NCI-H524 treated with DMSO at 0.1 percent for 48 hours (cell line): Measurements from ENCODE around the gene TMEM167A.

ENCODE experiments used
- DNase-seq: peaks from one replicate; lab custom pipeline; 2025; lab: John Stamatoyannopoulos, UW

Gene TMEM167A

DNA sequence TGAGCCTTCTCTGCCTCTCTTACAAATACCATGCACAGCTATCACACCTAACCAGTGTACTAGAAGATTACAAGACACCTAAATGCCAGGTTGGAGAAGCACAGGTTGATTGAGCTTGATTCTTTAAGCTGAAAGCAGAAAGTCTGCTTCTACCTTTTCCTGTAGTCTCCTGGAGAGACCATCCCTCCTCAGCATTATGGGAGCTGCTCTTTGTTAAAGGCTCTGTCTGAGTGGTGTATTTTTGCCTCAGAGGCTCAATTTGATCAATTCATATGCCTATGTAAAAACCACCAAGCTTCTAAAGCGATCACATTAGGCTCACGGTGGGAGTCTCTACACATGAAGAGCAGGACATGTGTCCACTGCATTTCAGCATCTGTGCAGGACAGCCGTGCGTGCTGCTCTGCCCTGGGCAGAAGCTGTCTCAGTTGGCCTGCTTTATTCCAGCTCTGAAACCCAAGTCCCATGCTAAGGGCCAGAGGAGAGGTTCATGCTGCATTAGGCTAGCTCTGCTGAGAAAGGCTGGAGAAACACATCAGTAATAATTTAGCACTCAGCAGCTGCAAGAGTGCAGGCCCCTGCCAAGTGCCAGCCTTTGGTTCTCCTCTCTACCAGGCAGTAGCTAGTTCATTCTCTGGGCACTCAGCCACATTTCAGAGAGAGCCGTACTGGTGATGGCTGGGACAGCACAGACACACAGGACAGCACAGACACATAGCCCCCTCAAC lies 41.7 kb downstream of the TMEM167A start:
- DNase-seq = no peak

DNA sequence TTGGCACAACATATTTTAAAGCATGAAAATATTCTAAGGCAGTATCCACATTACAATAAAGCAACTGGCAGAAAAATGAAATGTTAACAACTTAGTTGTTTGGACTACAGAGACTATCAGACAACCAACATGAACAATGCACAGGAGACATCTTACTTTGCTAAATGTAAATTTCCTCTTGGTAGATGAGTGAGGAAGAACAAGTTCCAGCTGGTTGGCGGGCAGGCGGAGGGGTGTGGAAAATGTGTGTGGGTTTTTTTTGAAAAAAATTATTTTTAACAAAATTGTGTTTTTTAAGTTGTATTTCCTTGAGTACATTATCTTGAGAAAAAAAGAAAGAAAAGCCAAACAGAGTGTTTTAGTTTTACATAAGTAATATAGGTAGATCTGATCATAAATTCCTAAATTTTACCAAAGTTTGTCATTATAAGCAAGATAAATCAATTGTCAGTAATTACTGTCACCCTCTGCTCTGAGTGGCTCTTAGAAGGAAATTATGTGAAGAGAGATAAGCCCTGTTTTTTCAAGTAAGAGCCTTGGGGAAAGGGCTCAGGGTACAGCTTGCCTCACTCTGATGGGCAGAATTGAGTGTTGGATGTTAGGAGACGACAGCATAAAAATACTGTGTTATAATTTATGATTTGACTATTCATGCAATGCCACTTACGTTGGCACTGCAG lies 42.5 kb downstream of the TMEM167A start:
- peak; percentile 33 for DNase-seq

DNA sequence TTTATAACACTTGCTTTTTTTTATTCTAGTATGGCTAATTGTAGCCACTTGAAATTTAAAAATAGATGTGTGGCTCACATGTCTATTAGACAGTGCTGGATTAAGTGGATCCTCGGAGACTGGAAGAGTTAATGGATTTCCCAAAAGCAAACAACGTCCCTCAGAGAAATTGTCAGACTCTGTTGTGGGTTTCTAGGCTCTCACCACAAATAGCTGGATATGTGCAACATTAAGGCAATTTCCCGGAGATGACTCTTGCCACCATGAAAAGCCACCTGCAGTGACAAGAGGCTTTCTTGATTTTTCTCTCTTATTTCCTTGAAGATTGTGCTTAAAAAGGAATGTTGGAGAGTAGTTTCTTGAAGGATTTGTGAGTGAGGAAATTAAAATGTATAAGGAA lies 43.2 kb downstream of the TMEM167A start:
- DNase-seq = no peak

DNA sequence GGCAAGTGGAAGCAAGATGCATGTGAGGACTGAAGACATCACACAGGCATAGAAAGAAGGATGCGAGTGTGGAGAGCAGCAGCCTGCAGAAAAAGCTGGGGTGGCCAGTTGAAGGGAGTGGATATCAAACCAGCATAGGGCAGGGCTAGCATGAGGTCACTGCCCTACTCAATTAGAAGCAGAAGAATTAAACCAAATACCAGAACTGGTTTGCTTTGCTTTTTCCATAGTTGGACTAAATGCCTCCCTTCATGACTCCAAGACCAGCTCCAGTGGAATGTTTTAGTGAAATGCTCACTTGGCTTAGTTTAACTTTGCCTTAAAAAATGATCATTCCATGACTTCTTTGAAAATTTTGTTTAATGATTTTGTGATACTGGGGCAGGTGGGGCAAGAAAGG lies 45.8 kb downstream of the TMEM167A start:
- DNase-seq = no peak

DNA sequence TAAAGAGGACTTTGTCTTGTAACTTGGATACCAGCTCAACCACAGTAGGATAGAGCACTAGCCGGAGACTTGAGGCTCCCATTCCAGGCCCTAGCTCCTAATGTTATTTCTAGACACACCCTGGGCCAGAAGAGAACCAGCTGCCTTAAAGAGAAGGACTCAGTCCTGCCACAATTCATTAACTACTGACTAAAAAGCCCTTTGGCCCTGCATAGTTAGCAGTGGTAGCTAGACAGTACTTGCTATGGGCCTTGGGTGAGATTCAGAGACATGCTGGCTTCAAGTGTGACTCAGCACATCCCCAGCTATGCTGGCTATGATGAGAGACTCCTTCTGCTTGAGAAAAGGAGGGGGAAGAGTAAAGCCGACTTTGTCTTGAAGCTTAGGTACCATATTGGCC lies 47.3 kb downstream of the TMEM167A start:
- no peak for DNase-seq

DNA sequence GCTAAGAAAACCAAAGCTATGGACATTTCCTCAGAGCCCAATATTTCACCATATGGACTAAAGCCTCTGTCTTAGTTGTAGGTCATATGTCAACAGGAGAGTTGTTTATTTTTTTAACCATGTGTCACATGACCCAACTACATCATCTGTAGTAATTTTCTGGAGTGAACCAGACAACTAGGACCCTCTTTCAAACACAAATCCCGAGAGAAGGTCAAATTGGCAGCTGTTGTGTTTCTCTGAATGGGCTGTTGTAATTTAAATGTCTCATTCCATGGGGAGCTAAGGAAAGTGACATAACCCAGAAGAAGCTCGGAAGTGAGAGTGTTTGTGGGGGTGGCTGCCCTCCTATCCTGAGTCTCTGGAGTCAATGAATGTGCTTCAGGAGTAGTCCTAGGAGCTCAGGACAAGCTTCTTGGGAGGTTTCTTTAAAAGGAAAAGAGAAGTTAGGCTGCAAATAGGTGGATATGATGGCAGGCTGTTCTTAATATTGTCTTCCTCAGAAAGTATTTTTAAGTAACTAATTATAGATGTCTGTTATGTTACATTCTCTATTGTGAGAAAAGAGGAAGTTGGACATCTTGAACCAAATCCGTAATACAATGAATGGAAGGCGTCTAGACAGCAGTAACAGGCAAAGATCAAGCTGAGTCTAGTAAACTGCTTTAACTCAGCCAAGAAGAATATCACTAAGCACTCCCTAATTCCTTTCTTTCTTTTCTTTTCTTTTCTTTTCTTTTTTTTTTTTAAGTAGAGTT lies 50.1 kb downstream of the TMEM167A start:
- no peak for DNase-seq

DNA sequence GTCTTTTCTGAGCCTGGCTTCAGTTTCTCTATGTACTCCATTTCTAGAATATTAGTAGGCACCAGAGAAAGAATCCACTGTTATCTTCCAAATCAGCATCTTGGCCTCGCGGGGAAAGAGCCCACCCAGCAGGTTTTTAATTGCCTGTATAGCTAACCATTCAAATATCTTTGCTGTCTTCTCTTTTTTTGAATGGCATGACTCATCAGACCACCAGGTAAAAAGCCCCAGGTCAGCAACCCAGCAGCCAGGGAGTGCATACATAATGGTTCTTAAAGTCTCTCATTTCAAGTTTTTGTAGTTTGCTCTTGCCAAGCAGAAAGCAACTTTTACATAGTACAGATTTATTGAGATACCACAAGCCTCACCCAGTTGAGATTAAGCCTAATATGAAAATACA lies 50.7 kb downstream of the TMEM167A start:
- DNase-seq = no peak

DNA sequence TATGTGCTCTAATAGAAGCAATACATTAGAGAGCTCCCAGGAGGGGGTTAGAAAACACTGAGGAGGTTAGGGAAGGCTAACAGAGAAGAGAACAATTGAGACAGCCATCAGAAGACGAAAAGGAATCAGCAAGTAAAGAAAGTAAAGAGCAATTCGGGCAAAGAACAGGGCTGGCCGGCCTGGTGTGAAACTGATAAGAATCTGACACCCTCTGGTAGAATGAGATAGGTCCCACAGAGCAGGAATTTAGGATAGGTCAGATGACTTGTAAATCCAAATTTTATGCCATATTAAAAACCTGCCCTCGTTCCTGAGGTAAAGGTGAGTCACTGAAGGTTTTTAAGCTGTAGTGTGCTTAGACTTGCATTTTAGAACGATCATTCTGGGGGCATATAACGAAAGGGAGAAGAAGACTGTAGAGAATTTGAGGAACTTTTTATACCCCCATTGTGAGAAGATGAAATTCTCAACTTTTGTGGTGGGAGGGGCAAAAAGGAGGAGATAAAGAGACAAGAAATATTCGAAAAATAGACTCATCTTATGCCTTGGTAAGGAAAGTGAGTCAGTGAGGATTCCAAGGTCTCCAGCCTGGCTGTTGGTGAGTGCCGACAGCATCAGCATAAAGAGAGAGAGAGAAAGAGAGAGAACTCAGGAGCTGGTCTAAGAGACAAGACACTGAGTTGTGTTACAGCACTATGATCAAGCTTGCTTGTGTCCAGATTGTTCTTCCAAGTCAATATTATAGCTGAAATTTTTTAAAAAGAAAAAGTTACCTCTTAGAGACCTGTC lies 51.3 kb downstream of the TMEM167A start:
- no peak for DNase-seq

DNA sequence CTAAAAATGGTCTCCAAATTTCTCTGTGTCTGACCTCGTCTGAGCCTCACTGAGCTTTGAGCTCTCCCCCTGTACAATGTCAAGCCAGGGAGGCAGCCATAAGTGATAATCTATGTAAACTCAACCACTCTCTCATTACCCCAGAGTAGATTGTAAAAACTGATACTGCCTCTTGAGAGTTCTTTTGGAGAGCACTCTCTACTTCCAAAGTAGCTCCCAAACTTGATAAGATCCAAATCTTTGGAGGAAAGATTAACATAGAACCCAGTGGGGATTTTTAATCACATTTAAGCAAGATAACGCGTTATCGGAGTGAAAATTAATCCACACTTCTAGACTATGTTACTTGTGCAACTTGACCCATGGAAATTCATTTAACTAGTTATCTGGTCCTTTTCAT lies 54.9 kb downstream of the TMEM167A start:
- DNase-seq = no peak

DNA sequence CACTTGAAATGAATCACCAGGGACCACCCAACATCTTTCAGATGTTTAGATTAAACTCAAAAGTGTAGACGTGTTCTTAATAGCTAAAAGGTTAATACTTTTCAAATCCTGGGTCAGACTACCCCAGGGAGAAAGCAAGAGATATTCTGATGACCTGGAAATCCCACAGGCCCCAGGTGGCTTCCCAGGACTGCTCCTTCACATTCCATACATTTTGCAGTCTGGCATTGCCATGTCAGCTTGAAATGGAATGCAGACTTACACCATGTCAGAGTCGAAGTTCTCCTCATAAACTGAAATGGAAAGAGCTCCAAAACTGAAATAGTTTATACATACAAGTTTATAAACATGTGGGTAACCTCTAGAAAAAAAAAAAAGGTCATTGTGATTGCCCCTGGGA lies 61.5 kb downstream of the TMEM167A start:
- no peak for DNase-seq

DNA sequence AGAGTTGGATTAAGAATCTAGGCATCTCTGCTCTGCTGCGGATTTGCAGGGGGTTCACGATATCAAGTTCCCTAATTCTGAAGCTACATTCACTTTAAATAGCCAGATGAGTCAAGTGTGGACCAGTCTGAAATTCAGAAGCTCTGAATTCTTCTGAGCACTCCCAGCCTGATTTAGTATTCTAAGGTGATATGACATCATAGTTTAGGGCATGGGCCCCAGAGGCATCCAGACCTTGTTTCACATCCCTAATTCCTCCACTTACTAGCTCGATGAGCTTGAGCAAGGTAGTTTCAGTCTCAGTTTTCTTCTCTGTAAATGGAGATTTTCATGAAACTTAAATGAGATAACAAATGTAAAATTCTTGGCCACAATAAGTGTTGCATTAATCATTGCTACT lies 65.2 kb downstream of the TMEM167A start:
- DNase-seq = no peak

DNA sequence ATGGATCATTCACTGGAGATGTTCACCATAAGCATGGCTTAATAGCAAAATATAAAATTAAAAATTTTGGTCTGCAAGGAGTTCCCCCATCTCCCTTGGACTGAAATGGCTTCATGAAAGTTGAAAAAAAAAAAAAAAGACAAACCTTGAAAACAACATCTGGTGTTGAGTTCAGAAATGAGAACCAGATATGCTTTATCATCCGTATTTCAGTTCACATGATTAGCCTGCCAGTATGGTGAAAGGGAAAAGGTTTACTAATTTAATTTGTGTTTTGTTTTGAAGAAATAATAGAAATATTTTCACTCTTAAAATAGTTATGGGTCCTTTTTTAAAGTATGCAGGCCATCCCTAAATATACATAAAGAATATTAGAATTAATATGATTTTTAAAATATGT lies 67.8 kb downstream of the TMEM167A start:
- DNase-seq = no peak

DNA sequence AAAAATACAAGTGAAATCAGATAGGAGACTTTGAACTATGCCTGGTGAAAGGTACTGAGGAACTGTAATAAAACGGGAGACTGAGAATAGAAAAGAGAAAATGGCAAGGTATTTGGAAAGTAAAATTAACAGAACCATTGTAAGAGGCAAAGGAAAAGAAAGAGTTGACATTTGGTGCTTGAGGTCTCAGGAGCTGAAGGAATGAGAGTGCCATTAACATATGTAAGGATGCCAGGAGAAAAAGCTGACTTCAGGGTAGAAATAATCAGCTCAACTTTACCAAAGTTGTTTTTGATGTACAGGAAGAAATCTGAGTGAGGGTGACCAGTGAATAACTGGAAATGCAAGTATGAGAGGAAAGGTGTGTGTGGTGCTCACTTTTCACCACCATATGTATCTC lies 69.4 kb downstream of the TMEM167A start:
- no peak for DNase-seq

DNA sequence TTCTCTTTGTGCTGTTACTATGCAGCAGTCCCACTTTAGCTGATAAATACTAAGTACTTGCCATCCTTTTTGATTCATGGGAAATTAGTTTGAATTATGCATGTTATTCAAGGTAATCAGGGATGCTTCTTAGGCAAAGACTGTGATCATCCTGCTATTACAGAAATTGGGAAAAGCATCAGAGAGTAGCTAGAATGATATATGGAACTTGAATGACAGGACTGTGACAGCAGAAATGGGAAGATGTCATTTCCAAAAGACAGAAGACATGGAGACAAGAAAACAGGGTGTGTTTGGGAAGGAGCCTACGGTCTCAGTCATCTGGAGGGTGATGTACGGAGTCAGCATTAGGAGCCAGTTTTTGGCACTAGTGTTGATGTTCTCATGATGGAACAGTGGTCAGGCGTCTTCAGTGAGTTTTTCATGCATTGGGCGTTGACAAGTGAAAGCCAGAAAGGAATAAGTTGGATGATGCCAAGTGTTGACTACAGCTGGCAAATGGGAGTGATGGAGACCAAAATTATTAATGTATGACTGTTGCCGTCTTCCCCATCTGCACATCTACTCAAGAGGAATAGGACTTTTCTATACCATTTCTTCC lies 70.4 kb downstream of the TMEM167A start:
- DNase-seq = no peak

DNA sequence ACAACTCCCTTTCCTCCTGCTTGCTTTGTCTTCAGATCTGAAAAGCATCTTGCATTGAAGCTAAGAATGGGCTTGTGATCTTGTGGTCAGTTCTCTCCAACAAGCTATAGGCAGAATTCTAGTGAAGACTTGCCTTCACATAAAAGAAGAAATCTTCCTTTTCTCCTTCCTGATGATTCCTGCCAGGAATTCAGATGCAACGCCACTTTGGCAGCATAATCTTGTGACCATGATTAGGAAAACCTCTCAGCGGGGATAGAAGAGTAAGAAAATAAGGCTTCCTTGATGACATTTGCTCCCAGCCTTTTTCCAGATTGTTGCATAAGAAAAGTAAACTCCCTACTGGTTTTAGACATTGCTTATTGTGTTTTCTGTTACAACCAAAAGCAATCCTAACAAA lies 73.4 kb downstream of the TMEM167A start:
- no peak for DNase-seq
